ENCODE results near the gene NRARP.

NRARP gene

GRCh38 chr9:137321726-137322361, 19.8 kb upstream of the NRARP start:
- DNase-seq (ENCODE audit: low read depth): no peak

GRCh38 chr9:137320555-137321384, 18.7 kb upstream of the NRARP start:
- no peak for DNase-seq (ENCODE audit: low read depth)

DNA sequence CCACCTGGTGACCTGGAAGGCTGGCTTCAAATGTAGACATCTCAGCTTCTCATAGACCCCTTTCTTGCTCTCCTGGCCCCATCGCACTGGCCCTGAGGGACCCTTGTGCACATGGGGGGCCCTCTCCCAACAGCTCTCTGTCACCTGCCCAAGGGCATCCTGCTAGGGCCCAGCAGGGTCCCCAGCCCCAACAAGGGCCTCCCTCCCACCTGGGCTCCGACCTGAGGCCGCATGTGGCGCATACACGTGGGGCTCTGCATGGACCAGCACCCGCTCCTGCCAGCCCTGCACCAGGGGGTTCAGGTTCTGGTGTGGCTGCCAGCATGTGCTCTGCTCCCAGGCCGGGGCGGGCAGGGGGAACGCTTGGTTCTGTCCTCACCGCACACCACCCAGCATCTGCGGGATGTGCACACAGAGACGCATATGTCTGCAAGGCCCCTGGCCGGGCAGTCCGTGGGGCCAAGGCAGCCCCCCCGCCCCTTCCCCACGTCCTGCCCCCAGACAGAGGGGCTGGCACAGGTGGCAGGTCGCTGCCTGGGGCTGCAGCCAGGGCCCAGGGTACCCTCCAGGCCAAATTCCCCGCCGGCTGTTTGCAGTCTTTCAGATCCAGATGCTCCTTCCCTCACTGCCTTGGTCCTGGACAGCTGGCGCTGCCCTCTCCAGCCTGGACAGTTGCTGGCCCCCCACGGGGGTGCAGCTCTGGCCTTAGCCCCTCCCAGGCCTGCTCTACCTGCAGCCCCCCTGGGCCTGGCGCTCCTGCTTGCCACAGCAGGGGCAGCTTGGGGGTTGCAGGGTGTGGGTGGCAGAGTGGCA, 17.9 kb upstream of the NRARP start:
- no peak for DNase-seq (ENCODE audit: low read depth)

DNA sequence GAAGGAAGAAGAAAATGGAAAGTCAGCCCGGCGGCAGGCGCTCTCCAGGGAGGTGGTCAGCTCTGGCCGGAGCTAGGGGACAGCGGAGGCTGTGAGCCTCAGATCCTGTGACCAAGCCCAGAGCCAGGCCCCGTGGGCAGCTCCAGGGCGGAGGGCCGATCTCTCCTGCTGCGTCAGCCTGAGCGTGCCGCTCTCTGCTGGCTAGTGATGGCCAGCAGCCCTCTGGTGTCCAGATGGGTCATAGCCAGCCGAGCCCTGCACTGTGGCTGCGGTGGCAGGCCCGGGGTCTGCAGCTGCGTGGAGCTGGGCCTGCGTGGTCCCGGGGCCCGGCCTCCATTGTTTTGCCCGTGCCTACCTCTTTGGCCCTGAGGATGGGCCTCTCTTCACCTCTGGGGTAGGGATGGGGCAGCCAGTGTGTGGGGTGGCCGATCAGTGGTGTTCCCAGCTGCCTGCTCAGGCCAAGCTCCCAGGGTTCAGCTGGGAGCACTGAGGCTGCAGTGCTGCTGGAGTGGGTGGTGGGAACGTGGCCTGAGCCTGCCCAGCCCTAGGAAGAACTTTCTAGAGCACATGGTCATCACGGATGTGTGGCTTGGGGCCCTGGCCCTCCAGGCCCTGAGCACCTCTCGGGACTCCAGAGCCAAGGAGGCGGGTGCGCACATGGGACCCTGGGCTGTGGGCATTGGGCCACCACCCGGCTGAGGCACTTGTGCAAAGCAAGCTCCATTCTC, 17.1 kb upstream of the NRARP start:
- peak; percentile 55 for DNase-seq (ENCODE audit: low read depth)

- no peak for DNase-seq (ENCODE audit: low read depth)
These were observed 16.5 kb upstream of the NRARP start for GRCh38 chr9:137318602-137319001.

- DNase-seq (ENCODE audit: low read depth): no peak
These were observed 15.8 kb upstream of the NRARP start for GRCh38 chr9:137317718-137318511.

DNA sequence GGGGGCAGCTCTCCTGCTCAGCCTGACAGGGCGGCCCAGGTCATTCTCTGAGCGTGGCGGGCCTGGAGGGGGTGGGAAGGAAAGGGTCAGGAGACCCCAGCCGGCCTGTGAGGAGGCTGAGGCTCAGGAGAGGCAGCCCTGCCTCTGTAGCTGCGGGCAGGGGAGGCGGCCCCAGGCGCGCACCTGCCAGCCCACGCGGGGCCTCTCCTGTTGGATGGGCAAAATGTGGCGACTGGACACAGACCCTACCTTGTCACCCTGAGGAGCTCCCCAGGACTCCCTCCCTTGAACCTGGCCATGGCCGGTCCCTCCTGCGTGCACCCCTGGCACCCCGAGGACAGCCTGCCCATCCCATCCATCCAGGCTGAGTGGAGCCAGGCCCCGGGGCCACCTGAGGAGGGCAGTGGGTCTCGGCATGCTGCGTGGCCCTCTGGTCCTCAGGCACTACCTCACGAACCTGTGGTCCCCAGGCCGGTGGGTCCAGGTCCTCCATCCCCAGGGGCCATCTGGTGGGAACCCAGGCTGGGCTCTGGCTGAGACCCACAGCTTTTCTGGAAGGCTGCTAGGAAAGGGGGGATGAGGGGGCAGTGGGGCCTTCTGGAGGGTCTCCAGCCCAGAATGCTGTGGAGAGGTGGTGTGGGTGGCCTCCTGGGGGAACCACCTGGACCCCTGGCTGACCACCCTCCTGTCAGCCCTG, 15.1 kb upstream of the NRARP start:
- no peak for DNase-seq (ENCODE audit: low read depth)

GRCh38 chr9:137316012-137316981, 14.2 kb upstream of the NRARP start:
- DNase-seq (ENCODE audit: low read depth): peak; percentile 67

DNA sequence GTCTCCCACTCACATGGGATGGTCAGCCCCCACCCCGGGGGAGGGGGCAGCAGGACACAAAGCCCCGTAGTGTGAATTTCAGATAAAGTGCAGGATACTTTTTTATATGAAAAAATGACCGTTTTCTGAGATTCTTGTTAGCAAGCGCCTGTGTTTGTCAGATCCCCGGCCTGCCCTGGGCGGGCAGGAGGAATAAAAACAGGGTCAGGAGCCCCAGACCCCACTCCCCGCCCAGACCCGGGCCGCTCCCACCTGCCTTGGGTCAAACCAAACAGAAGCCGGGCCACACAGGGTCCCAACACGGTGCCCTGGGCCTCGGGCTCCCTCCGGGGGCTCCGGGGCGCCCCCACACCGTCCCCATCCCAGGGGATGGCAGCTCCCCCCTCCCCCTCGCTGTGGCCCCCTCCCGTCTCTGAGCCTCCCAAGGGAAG, 13.5 kb upstream of the NRARP start:
- no peak for DNase-seq (ENCODE audit: low read depth)

GRCh38 chr9:137314561-137315560, 12.8 kb upstream of the NRARP start:
- no peak for DNase-seq (ENCODE audit: low read depth)

DNA sequence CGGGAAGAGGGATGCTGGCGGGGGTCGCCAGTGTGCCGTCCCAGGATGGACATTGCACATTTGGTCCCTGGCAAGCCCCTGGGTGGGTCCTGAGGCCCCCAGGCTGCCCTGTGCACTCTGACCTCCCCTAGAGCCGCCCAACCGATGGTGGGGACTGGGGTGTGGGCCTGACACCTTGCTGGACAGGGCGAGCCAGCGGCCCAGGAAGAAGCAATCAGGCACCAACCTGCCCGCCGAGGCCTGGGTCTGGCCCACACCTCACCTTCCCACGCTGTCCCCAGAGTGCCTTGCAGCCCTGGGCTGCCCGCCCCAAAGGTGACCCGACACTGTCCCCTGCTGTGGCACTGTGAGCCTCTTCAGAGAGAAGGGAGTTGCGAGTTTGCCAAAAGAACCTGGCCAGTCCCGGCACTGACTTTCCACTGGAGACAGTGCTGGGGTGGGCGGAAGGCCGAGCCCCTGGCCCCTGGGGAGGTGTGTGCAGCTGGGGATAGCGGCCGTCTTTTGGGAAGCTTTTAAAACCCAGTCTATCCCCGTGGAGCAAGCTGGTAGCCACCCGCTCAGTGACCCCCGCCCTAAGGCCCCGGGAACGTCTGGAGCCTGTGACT, 12.0 kb upstream of the NRARP start:
- DNase-seq (ENCODE audit: low read depth): no peak

- DNase-seq (ENCODE audit: low read depth): no peak
These were observed 11.4 kb upstream of the NRARP start for GRCh38 chr9:137313326-137313936.

DNA sequence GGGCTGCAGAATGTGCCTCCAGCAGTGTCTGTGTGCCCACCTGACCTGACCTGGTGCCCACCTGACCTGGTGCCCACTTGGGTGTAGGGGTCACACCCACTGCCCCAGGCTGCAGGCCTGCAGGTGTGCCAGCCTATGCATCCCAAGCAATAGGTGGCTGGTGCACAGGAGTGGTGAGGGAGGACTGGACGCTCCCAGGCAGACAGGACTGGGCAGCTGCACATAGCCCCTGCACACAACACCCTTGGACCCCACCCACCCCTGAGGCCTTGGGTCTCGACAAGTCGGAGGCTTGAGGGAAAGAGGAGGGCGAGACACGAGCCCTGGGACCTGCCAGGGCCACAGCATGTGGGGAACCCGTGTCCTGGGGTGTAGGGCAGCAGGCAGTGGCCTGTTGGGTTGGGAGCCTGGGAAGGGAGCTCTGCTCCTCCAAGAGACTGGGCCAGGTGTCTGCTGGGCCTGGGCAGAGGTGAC, 10.8 kb upstream of the NRARP start:
- no peak for DNase-seq (ENCODE audit: low read depth)

GRCh38 chr9:137311986-137312851, 10.1 kb upstream of the NRARP start:
- DNase-seq (ENCODE audit: low read depth): no peak

DNA sequence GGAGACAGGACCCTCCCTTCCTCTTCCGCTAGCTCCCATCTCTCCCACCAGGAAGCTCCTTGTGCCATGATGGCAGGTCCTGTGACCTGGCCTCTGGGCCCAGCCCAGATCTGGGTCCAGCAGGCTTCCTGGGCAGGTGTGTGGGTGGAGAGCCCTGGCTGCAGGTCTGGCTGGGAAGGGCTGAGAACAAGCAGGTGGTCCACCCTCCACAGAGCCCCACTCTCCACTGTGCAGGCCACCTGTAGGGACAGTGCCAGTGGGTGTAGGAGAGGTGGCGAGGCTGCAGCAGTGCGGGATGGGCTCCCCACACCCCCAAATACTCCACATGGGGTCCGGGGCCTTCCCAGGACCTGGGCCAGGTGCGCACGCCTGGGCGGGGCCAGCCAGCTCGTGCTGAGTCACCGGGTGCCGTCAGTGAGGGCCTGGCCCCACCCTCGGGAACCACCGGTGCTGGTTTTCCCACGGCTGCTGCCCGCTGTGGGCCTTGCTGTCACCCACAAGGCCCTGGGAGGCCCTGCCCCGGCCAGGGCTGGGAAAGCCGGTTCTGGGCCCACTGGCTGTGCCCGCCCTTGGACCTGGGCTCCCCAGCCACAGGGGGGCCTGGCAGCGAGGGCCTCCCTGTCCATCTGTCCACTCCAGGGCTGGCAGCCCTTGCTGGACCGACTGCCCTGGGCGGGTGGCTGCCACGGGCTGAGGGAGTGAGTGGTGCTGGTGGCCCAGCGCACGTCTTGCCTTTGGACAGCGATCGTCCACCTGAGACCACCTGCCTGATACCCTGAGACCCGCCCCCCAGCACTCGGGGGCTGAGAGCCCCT, 9.3 kb upstream of the NRARP start:
- peak; percentile 27 for DNase-seq (ENCODE audit: low read depth)

All from EH (cell line).